Fibroblast of pulmonary artery (primary cell): Measurements from ENCODE around the gene CCDC192.

Source experiments
- DNase-seq: peaks from one replicate; pipeline ENCODE4 v3.0.0-alpha.2; 2010; ENCODE audit warnings: low read depth
- H3K4me3 ChIP-seq: replicated peaks from 2 replicates; pipeline ENCODE4 v1.5.1; 2011; ENCODE audit warnings: low read depth, mild to moderate bottlenecking, control low read depth, low read length, moderate library complexity
- CTCF ChIP-seq: IDR thresholded peaks from 2 replicates; pipeline ENCODE4 v1.5.1; 2011; ENCODE audit warnings: mild to moderate bottlenecking, control low read depth, low read length, inconsistent platforms; ENCODE audit errors: missing control alignments

The CCDC192 gene

GRCh38 chr5:127920936-127921335 is 217.7 kb downstream of the CCDC192 start:
- TF ChIP-seq CTCF: no peak
- DNase-seq: no peak
- H3K4me3 ChIP-seq: no peak overlapping the region

GRCh38 chr5:127922603-127923002 is 219.4 kb downstream of the CCDC192 start:
- no peak overlapping the region for H3K4me3 ChIP-seq
- TF ChIP-seq CTCF: no peak
- DNase-seq: no peak

GRCh38 chr5:127923804-127924570 is 220.8 kb downstream of the CCDC192 start:
- TF ChIP-seq CTCF: no peak
- H3K4me3 ChIP-seq: no peak overlapping the region
- no peak for DNase-seq

- H3K4me3 ChIP-seq: no peak overlapping the region
- TF ChIP-seq CTCF: no peak
- no peak for DNase-seq
These were observed 221.4 kb downstream of the CCDC192 start for GRCh38 chr5:127924606-127925005.

- DNase-seq: no peak
- H3K4me3 ChIP-seq: no peak overlapping the region
- TF ChIP-seq CTCF: no peak
These were observed 222.7 kb downstream of the CCDC192 start for GRCh38 chr5:127925916-127926315.

- no peak for DNase-seq
- H3K4me3 ChIP-seq: no peak overlapping the region
- TF ChIP-seq CTCF: no peak
These were observed 223.8 kb downstream of the CCDC192 start for GRCh38 chr5:127926974-127927373.

- DNase-seq: no peak
- TF ChIP-seq CTCF: no peak
- H3K4me3 ChIP-seq: no peak overlapping the region
These were observed 224.9 kb downstream of the CCDC192 start for GRCh38 chr5:127928053-127928452.
